Measurements from ENCODE around the gene PCTP. TPM values are rescaled to one million over a fixed set of nuclear protein-coding genes. Genes with fewer than 3 reads are reported as not detected.

PCTP gene
- 1 to 10 TPM; 7.7 to 8.2 TPM for total RNA-seq

GRCh38 chr17:55750750-55751657 is at the start of gene PCTP:
Gene PCTP (plus strand): TSS chr17:55751051. CDS start chr17:55751104, 53 bp downstream.
- peaks cover 22% of the 10 kb centered on the region for H3K27me3 Mint-ChIP-seq (ENCODE audit: low read depth)
- H3K36me3 Mint-ChIP-seq (ENCODE audit: low read depth), result peaks cover 3% of the 10 kb centered on the region
- peaks cover 17% of the 10 kb centered on the region for H3K4me1 Mint-ChIP-seq (ENCODE audit: low read depth)
- ChIA-PET POLR2A (interaction anchor here (1.2 kb wide), 1 partner anchor 330 kb away, joined by 4 read pairs; no protein-coding TSS in a partner anchor), CTCF (interaction anchor here (0.8 to 3.1 kb wide), 4 partner anchors 10 to 333 kb away, joined by 3 to 23 read pairs (median 4); no protein-coding TSS in a partner anchor)
- H3K27ac Mint-ChIP-seq, result peak within 1 kb of the TSS; percentile 48
- ATAC-seq (peak; percentile 100), DNase-seq (peak; percentile 91)
- H3K9me3 Mint-ChIP-seq (ENCODE audit: insufficient read depth), result no peaks in the 10 kb centered on the region
- peak within 1 kb of the TSS; percentile 73 for H3K4me3 Mint-ChIP-seq

GRCh38 chr17:55702150-55702549 is 48.7 kb upstream of the PCTP start:
- no peaks in the 10 kb centered on the region for H3K9me3 Mint-ChIP-seq (ENCODE audit: insufficient read depth)
- ChIA-PET CTCF (no interaction called here), POLR2A (no interaction called here)
- no peaks in the 10 kb centered on the region for H3K4me1 Mint-ChIP-seq (ENCODE audit: low read depth)
- no peak for DNase-seq
- H3K36me3 Mint-ChIP-seq (ENCODE audit: low read depth), result no peaks in the 10 kb centered on the region
- ATAC-seq, result no peak
- peaks cover 16% of the 10 kb centered on the region for H3K27me3 Mint-ChIP-seq (ENCODE audit: low read depth)
- no peak overlapping the region for H3K4me3 Mint-ChIP-seq
- no peak overlapping the region for H3K27ac Mint-ChIP-seq

- DNase-seq (no peak), ATAC-seq (no peak)
- Mint-ChIP-seq H3K4me1 (ENCODE audit: low read depth) (no peaks in the 10 kb centered on the region), H3K4me3 (no peak overlapping the region), H3K27me3 (ENCODE audit: low read depth) (peaks cover 18% of the 10 kb centered on the region), H3K9me3 (ENCODE audit: insufficient read depth) (no peaks in the 10 kb centered on the region), H3K27ac (no peak overlapping the region), H3K36me3 (ENCODE audit: low read depth) (no peaks in the 10 kb centered on the region)
- ChIA-PET CTCF (interaction anchor here (1.3 kb wide), 1 partner anchor 14 kb away, joined by 4 read pairs; no protein-coding TSS in a partner anchor), POLR2A (no interaction called here)
Observed at GRCh38 chr17:55704401-55704800, 46.5 kb upstream of the PCTP start.

GRCh38 chr17:55705847-55706246 is 45.0 kb upstream of the PCTP start:
- H3K4me3 Mint-ChIP-seq, result no peak overlapping the region
- ATAC-seq (no peak), DNase-seq (no peak)
- no peak overlapping the region for H3K27ac Mint-ChIP-seq
- H3K4me1 Mint-ChIP-seq (ENCODE audit: low read depth), result no peaks in the 10 kb centered on the region
- ChIA-PET CTCF (no interaction called here), POLR2A (no interaction called here)
- no peaks in the 10 kb centered on the region for H3K9me3 Mint-ChIP-seq (ENCODE audit: insufficient read depth)
- peaks cover 18% of the 10 kb centered on the region for H3K27me3 Mint-ChIP-seq (ENCODE audit: low read depth)
- H3K36me3 Mint-ChIP-seq (ENCODE audit: low read depth), result no peaks in the 10 kb centered on the region

GRCh38 chr17:55706808-55707773 is 43.8 kb upstream of the PCTP start:
- H3K9me3 Mint-ChIP-seq (ENCODE audit: insufficient read depth), result no peaks in the 10 kb centered on the region
- no peaks in the 10 kb centered on the region for H3K4me1 Mint-ChIP-seq (ENCODE audit: low read depth)
- peaks cover 16% of the 10 kb centered on the region for H3K27me3 Mint-ChIP-seq (ENCODE audit: low read depth)
- H3K27ac Mint-ChIP-seq, result no peak overlapping the region
- POLR2A ChIA-PET, result no interaction called here
- no peaks in the 10 kb centered on the region for H3K36me3 Mint-ChIP-seq (ENCODE audit: low read depth)
- DNase-seq, result no peak
- no peak for ATAC-seq
- CTCF ChIA-PET, result interaction anchor here (0.8 kb wide), 1 partner anchor 11 kb away, joined by 4 read pairs; no protein-coding TSS in a partner anchor
- no peak overlapping the region for H3K4me3 Mint-ChIP-seq

- ATAC-seq (no peak), DNase-seq (no peak)
- ChIA-PET CTCF (interaction anchor here (2.8 kb wide), 1 partner anchor 9 kb away, joined by 15 read pairs; no protein-coding TSS in a partner anchor), POLR2A (no interaction called here)
- Mint-ChIP-seq H3K9me3 (ENCODE audit: insufficient read depth) (no peaks in the 10 kb centered on the region), H3K4me3 (no peak overlapping the region), H3K4me1 (ENCODE audit: low read depth) (no peaks in the 10 kb centered on the region), H3K27ac (no peak overlapping the region), H3K36me3 (ENCODE audit: low read depth) (no peaks in the 10 kb centered on the region), H3K27me3 (ENCODE audit: low read depth) (peaks cover 13% of the 10 kb centered on the region)
Observed at GRCh38 chr17:55708175-55708974, 42.5 kb upstream of the PCTP start.

- no peaks in the 10 kb centered on the region for H3K36me3 Mint-ChIP-seq (ENCODE audit: low read depth)
- H3K27ac Mint-ChIP-seq, result no peak overlapping the region
- H3K4me1 Mint-ChIP-seq (ENCODE audit: low read depth), result no peaks in the 10 kb centered on the region
- ChIA-PET POLR2A (no interaction called here), CTCF (interaction anchor here (2.8 kb wide), 1 partner anchor 8 kb away, joined by 15 read pairs; no protein-coding TSS in a partner anchor)
- no peak overlapping the region for H3K4me3 Mint-ChIP-seq
- DNase-seq (no peak), ATAC-seq (no peak)
- H3K9me3 Mint-ChIP-seq (ENCODE audit: insufficient read depth), result no peaks in the 10 kb centered on the region
- peaks cover 7% of the 10 kb centered on the region for H3K27me3 Mint-ChIP-seq (ENCODE audit: low read depth)
Observed at GRCh38 chr17:55709440-55709839, 41.4 kb upstream of the PCTP start.

GRCh38 chr17:55709984-55710383 is 40.9 kb upstream of the PCTP start:
- POLR2A ChIA-PET, result no interaction called here
- H3K4me1 Mint-ChIP-seq (ENCODE audit: low read depth), result no peaks in the 10 kb centered on the region
- no peak overlapping the region for H3K4me3 Mint-ChIP-seq
- H3K27ac Mint-ChIP-seq, result no peak overlapping the region
- no peak for DNase-seq
- H3K27me3 Mint-ChIP-seq (ENCODE audit: low read depth), result peaks cover 5% of the 10 kb centered on the region
- ATAC-seq, result no peak
- no peaks in the 10 kb centered on the region for H3K36me3 Mint-ChIP-seq (ENCODE audit: low read depth)
- CTCF ChIA-PET, result interaction anchor here (2.8 kb wide), 1 partner anchor 8 kb away, joined by 15 read pairs; no protein-coding TSS in a partner anchor
- no peaks in the 10 kb centered on the region for H3K9me3 Mint-ChIP-seq (ENCODE audit: insufficient read depth)

- H3K27me3 Mint-ChIP-seq (ENCODE audit: low read depth), result peaks cover 5% of the 10 kb centered on the region
- ATAC-seq (no peak), DNase-seq (no peak)
- ChIA-PET POLR2A (no interaction called here), CTCF (interaction anchor here (2.8 kb wide), 1 partner anchor 7 kb away, joined by 15 read pairs; no protein-coding TSS in a partner anchor)
- no peak overlapping the region for H3K27ac Mint-ChIP-seq
- no peaks in the 10 kb centered on the region for H3K9me3 Mint-ChIP-seq (ENCODE audit: insufficient read depth)
- H3K4me1 Mint-ChIP-seq (ENCODE audit: low read depth), result no peaks in the 10 kb centered on the region
- no peak overlapping the region for H3K4me3 Mint-ChIP-seq
- H3K36me3 Mint-ChIP-seq (ENCODE audit: low read depth), result no peaks in the 10 kb centered on the region
Observed at GRCh38 chr17:55710410-55710809, 40.4 kb upstream of the PCTP start.

GRCh38 chr17:55710829-55711496 is 39.9 kb upstream of the PCTP start:
- H3K27me3 Mint-ChIP-seq (ENCODE audit: low read depth), result peaks cover 2% of the 10 kb centered on the region
- POLR2A ChIA-PET, result no interaction called here
- no peak overlapping the region for H3K4me3 Mint-ChIP-seq
- no peaks in the 10 kb centered on the region for H3K36me3 Mint-ChIP-seq (ENCODE audit: low read depth)
- DNase-seq (no peak), ATAC-seq (no peak)
- no peak overlapping the region for H3K27ac Mint-ChIP-seq
- H3K9me3 Mint-ChIP-seq (ENCODE audit: insufficient read depth), result no peaks in the 10 kb centered on the region
- CTCF ChIA-PET, result no interaction called here
- no peaks in the 10 kb centered on the region for H3K4me1 Mint-ChIP-seq (ENCODE audit: low read depth)

- H3K9me3 Mint-ChIP-seq (ENCODE audit: insufficient read depth), result no peaks in the 10 kb centered on the region
- DNase-seq (no peak), ATAC-seq (no peak)
- H3K36me3 Mint-ChIP-seq (ENCODE audit: low read depth), result no peaks in the 10 kb centered on the region
- H3K4me1 Mint-ChIP-seq (ENCODE audit: low read depth), result no peaks in the 10 kb centered on the region
- H3K4me3 Mint-ChIP-seq, result no peak overlapping the region
- no peak overlapping the region for H3K27ac Mint-ChIP-seq
- POLR2A ChIA-PET, result no interaction called here
- peaks cover 11% of the 10 kb centered on the region for H3K27me3 Mint-ChIP-seq (ENCODE audit: low read depth)
- CTCF ChIA-PET, result interaction anchor here (0.8 to 6.4 kb wide), 17 partner anchors 8 to 192 kb away, joined by 3 to 38 read pairs (median 5); no protein-coding TSS in a partner anchor
Observed at GRCh38 chr17:55717432-55717831, 33.4 kb upstream of the PCTP start.
